ENCODE measurements around the gene ZNF425.
"Not testable (repeated sequence)": the region's sequence is repeated elsewhere in the genome, so short reads cannot be mapped to it uniquely, and the experiment has no call there.

ZNF425 gene

GRCh38 chr7:149074116-149074885 is 51.8 kb downstream of the ZNF425 start:
- no peak for DNase-seq (ENCODE audit: low spot score)

GRCh38 chr7:149072438-149072775 is 53.7 kb downstream of the ZNF425 start:
- no peak for DNase-seq (ENCODE audit: low spot score)

GRCh38 chr7:149071641-149072437 is 54.3 kb downstream of the ZNF425 start:
- DNase-seq (ENCODE audit: low spot score): no peak

- no peak for DNase-seq (ENCODE audit: low spot score)
Observed at GRCh38 chr7:149071182-149071635, 54.9 kb downstream of the ZNF425 start.

- DNase-seq (ENCODE audit: low spot score): no peak
Observed at GRCh38 chr7:149070372-149071125, 55.6 kb downstream of the ZNF425 start.

GRCh38 chr7:149067869-149068268 is 58.3 kb downstream of the ZNF425 start:
- DNase-seq (ENCODE audit: low spot score): no peak

- DNase-seq (ENCODE audit: low spot score): no peak
Observed at GRCh38 chr7:149063476-149063875, 62.6 kb downstream of the ZNF425 start.

GRCh38 chr7:149062217-149062899 is 63.8 kb downstream of the ZNF425 start:
- not testable (repeated sequence) for DNase-seq (ENCODE audit: low spot score)

GRCh38 chr7:149060156-149060555 is 66.0 kb downstream of the ZNF425 start:
- DNase-seq (ENCODE audit: low spot score): no peak

GRCh38 chr7:149053885-149054284 is 72.2 kb downstream of the ZNF425 start:
- DNase-seq (ENCODE audit: low spot score): no peak

- no peak for DNase-seq (ENCODE audit: low spot score)
Observed at GRCh38 chr7:149053384-149053783, 72.7 kb downstream of the ZNF425 start.
